Measurements from ENCODE around the gene SORCS3. TPM values are rescaled to one million over a fixed set of nuclear protein-coding genes. Genes with fewer than 3 reads are reported as not detected.

SORCS3 gene
- total RNA-seq, 3 donors from 2014 or later = 0.60 TPM; not detected in 2

DNA sequence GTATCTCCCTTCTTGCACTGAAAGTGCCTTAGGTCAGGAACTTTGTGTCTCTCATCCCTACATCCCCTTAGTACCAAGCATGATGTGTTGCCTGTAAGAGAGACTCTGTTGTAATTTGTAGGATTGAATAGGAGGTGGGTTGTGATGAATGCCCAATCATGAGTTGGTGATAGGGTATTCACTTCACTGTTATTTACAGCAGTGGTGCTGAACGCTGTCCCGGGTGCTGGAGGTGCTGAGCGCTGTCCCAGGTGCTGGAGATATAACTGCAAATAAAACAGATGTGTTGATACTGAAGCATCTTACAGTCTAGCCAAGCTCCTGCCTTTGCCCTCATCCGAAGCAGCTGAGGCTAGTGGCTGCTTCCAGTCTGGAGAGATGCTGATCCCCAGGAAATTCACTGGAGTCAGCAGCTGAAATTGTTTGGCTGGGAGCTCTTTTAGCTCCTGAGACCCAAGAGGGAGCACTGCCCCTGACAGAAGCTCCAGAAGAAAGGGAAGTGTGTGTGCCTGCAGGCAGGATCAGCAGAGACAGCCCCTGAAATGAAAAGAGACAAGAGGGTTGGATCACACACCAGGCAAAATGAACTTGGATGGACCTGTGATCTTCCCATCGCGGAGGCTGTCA lies 183.4 kb downstream of the SORCS3 start:
- DNase-seq = peak in 1 of 3 donors; percentile 19
- Histone ChIP-seq H3K4me1 (ENCODE audit: low read depth) (no peaks in the 10 kb centered on the region), H3K4me3 (no peak overlapping the region), H3K36me3 (ENCODE audit: low read depth) (no peaks in the 10 kb centered on the region), H3K9me3 (no peaks in the 10 kb centered on the region)
- intact Hi-C loops (cut with DNase I, micrococcal nuclease) = no loop called here
- ATAC-seq = peak; percentile 26
- TF ChIP-seq, protein P1, sequence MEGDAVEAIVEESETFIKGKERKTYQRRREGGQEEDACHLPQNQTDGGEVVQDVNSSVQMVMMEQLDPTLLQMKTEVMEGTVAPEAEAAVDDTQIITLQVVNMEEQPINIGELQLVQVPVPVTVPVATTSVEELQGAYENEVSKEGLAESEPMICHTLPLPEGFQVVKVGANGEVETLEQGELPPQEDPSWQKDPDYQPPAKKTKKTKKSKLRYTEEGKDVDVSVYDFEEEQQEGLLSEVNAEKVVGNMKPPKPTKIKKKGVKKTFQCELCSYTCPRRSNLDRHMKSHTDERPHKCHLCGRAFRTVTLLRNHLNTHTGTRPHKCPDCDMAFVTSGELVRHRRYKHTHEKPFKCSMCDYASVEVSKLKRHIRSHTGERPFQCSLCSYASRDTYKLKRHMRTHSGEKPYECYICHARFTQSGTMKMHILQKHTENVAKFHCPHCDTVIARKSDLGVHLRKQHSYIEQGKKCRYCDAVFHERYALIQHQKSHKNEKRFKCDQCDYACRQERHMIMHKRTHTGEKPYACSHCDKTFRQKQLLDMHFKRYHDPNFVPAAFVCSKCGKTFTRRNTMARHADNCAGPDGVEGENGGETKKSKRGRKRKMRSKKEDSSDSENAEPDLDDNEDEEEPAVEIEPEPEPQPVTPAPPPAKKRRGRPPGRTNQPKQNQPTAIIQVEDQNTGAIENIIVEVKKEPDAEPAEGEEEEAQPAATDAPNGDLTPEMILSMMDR (IDR thresholded peaks at IDR 0.05) = no peak

DNA sequence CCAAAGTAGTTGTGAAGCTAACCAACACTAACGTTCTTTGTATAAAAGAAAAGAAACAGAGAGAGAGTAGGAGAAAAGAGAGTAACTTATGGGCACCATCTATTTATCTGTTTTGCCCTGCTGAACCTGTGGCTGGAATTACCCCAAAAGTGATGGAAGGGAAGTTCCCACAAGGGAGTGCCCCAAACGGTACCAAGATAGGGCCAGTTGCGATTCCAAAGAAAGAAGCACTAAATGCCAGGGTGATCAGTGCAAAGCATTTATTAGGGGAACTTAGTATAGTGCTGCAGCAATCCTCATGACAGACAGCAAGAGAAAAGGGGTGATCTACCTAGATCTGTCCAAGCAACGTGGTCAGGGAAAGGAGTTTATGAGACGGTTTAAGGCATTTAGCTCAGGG lies 190.2 kb downstream of the SORCS3 start:
- Histone ChIP-seq H3K4me3 (no peak overlapping the region), H3K4me1 (ENCODE audit: low read depth) (no peaks in the 10 kb centered on the region), H3K36me3 (ENCODE audit: low read depth) (no peaks in the 10 kb centered on the region), H3K9me3 (no peaks in the 10 kb centered on the region)
- TF ChIP-seq, protein P1 (IDR thresholded peaks at IDR 0.05) = no peak
- DNase-seq (no peak), ATAC-seq (no peak)
- intact Hi-C loops (cut with DNase I, micrococcal nuclease) = no loop called here

DNA sequence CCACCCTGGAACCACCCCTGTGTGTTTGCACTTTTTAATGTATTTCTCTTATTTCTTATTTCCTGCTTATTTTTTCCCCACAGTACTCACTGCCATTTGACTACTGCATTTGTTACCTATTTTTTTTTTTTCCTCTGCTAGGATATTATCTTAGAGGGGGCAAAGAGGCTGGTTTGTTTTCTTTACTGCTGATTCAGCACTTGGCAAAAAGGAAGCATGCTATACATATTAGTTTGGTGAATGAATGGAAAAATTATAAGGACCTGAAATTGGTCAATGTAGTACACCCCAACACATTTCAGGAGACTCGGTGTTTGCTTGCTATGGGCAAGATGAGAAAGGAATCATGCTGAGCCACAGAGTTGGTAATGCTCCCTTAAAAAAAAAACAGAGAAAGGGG lies 193.5 kb downstream of the SORCS3 start:
- ATAC-seq = no peak
- H3K4me3 ChIP-seq = no peak overlapping the region
- intact Hi-C loops (cut with DNase I, micrococcal nuclease) = no loop called here
- H3K36me3 ChIP-seq (ENCODE audit: low read depth) = no peaks in the 10 kb centered on the region
- no peaks in the 10 kb centered on the region for H3K4me1 ChIP-seq (ENCODE audit: low read depth)
- no peaks in the 10 kb centered on the region for H3K9me3 ChIP-seq
- TF ChIP-seq, protein P1 (IDR thresholded peaks at IDR 0.05) = no peak
- no peak for DNase-seq

DNA sequence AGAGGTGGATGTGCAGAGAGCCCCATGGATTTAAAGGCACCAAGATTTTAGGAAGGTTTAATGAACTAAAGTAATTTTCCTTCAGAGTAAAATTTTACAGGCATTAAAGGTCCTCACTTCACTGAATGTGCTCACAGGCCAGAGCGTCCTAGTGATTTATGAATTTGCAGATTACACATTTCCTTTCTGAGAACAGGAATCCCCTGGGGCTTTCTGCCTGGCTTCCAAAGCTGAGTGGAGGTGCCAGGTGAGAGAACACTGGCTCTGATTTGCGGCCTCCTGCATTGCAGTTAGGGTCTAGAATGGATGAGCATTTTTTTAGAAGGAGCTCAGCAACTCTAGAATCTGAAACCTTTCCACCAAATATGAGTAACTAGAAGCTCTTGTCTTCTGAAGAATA lies 194.3 kb downstream of the SORCS3 start:
- intact Hi-C loops (cut with DNase I, micrococcal nuclease) = no loop called here
- DNase-seq = no peak

DNA sequence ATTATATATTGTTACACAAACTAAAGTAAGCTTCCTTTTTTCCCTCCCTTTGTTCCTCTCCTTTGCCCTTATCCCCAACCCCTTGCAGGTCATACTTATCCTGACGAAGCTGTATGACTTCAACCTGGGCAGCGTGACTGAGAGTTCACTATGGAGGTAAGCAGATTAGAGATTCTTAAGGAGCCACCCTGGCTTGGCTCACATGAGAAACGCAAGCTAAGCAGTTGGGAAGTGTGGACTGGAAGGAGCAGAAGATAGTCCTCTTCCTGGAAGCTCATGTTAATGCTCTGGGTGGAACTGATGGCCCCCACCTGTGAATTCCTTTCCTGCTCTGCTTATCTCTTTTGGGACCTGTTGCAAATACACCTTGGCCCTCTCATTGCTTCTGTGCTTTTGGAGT lies 201.6 kb downstream of the SORCS3 start:
- ATAC-seq = no peak
- H3K4me3 ChIP-seq = no peak overlapping the region
- no peaks in the 10 kb centered on the region for H3K9me3 ChIP-seq
- TF ChIP-seq, protein P1 (IDR thresholded peaks at IDR 0.05) = no peak
- intact Hi-C loops (cut with DNase I, micrococcal nuclease) = no loop called here
- no peak for DNase-seq
- H3K36me3 ChIP-seq (ENCODE audit: low read depth) = no peaks in the 10 kb centered on the region
- H3K4me1 ChIP-seq (ENCODE audit: low read depth) = no peaks in the 10 kb centered on the region

More for the DNA sequence above, 194.3 kb downstream of the SORCS3 start:
- H3K4me3 ChIP-seq = no peak overlapping the region
- no peak for ATAC-seq
- no peaks in the 10 kb centered on the region for H3K9me3 ChIP-seq
- TF ChIP-seq, protein P1 (IDR thresholded peaks at IDR 0.05) = no peak
- H3K36me3 ChIP-seq (ENCODE audit: low read depth) = no peaks in the 10 kb centered on the region
- H3K4me1 ChIP-seq (ENCODE audit: low read depth) = no peaks in the 10 kb centered on the region

DNA sequence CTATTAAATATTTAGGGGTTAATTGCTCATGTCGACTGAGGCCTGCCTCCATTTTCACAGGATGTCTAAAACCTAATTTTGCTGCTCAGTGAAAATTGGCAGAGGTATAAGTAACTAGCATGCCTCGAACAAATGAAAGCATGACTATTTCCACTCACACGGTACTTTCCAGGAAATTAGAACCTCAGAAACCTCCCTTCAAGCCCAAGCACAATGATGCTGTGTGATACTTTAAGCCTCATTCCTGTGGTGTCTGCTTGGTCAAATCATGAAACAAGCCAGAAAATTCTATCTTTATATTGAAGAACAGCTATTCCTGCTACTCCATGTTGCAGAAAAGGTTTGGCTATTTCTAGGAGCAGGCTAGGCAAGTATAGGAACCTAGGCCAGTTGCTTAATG lies 203.0 kb downstream of the SORCS3 start:
- DNase-seq (no peak), ATAC-seq (no peak)
- intact Hi-C loops (cut with DNase I, micrococcal nuclease) = no loop called here
- H3K4me3 ChIP-seq = no peak overlapping the region
- no peaks in the 10 kb centered on the region for H3K36me3 ChIP-seq (ENCODE audit: low read depth)
- no peaks in the 10 kb centered on the region for H3K4me1 ChIP-seq (ENCODE audit: low read depth)
- TF ChIP-seq, protein P1 (IDR thresholded peaks at IDR 0.05) = no peak
- no peaks in the 10 kb centered on the region for H3K9me3 ChIP-seq
